SH-SY5Y (cell line): ENCODE measurements around the gene GEMIN7.

Experiments
- GATA2 ChIP-seq: IDR thresholded peaks from 2 replicates; pipeline ENCODE4 v1.6.1; 2011; ENCODE audit warnings: mild to moderate bottlenecking, low read depth, low read length
- GATA3 ChIP-seq: IDR thresholded peaks from 2 replicates; pipeline ENCODE4 v1.6.1; 2011; ENCODE audit warnings: low read depth, mild to moderate bottlenecking, low read length, moderate library complexity

The GEMIN7 gene

DNA sequence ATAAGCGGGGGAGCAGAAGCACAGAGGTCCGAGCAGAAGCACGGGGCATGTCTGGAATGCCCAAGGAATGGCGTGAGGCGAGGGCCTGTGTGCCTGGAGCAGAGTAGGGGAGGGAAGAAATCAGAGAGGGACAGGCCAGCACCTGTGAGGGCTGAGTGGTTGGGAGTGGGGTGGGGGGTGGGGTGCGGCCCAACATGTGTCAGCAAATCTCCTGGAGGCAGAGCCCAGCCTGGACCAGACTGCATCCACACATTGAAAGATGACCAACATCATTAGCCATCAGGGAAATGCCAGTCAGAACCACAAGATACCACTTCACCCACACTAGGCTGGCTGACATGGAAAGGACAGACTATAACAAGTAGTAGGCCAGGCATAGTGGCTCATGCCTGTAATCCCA, 29.0 kb upstream of the GEMIN7 start:
- TF ChIP-seq GATA2 (no peak), GATA3 (no peak)

DNA sequence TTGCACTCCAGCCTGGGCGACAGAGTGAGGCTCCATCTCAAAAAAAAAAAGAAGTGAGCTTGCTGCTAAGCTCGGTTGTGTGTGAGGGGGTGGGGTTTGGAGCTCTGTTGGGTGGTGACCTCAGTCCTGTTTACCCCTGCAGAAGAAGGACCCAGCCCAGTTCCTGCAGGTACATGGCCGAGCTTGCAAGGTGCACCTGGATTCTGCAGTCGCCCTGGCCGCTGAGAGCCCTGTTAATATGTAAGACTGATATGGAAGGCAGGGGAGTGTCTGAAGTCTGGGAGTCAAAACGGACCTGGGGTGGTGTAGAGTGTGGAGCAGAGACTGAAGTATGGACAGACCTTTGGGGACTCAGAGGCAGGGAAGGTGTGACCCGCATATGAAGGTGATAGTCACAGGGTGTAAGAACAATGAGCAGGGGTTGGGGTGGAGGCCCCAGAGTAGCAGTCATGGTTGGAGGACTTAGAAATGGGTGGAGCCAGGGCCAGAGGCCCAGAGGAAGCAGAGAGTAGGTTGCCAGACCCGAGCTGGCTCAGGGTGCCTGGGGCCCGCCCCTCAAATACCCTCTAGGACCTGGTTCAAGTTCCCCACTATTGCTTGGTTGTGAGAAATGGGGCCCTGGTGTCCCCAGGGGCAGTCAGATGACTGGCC, 27.0 kb upstream of the GEMIN7 start:
- TF ChIP-seq GATA2 = no peak

DNA sequence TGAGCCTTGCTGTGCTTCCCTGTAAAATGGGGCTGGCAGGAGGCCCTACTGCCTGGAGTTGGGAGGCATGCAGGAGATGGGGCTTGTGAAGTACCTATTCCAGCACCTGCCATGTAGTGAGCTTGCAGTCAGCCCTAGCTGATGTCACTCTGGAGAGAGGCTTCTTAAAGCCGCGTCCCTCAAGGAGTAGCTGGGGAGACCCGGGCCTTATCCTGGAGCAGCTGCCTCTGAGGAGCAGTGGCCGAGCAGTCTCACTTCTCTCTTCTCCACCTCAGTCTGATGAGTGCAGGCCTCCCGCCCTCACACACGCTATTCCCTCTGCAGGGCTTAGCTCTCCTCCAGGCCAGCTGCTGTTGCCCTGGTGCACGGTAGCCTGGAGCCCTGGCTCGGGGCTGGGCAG, 22.2 kb upstream of the GEMIN7 start:
- no peak for TF ChIP-seq GATA3
- TF ChIP-seq GATA2 = no peak

DNA sequence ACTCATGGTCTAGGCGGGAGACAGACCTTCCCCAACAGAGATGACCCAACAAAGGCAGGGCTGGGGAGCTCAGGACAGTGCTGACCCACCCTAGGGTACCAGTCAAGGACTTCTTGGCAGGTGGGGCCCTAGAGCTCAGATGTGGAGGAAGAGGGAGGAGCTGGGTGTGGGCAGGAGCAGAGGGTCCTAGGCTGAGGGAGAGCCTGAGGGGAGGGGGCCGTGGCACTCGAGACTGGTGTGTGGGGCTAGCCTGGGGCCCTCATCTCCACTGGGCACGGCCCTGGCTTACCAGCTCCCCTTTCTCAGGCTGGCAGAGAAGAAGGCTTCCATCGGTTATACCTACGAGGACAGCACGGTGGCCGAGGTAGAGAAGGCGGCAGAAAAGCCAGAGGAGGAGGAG, 21.6 kb upstream of the GEMIN7 start:
- TF ChIP-seq GATA2 (no peak), GATA3 (no peak)

DNA sequence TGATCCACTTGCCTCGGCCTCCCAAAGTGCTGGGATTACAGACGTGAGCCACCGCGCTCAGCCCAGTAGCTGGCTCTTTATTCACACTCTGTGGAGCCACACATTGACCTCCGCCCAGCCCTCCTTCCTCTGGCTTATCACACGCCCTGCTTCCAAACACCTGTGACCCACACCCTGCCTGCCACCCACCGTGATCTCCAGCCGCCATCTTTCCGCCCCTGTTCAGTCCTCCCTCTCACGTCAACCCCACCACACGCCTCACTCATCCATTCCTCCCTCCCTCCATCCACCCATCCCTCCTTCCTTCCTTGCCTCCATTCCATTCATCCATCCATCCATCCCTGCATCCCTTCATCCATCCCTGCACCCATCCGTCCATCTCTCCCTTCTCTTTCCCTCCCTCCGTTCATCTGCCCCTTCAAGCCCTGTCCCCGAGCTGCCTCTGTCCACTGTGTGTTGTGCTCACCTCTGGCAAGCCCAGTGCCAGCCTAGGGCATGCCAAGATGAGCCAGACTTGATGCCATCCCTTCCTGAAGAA, 20.4 kb upstream of the GEMIN7 start:
- TF ChIP-seq GATA2 = no peak
- TF ChIP-seq GATA3 = no peak

DNA sequence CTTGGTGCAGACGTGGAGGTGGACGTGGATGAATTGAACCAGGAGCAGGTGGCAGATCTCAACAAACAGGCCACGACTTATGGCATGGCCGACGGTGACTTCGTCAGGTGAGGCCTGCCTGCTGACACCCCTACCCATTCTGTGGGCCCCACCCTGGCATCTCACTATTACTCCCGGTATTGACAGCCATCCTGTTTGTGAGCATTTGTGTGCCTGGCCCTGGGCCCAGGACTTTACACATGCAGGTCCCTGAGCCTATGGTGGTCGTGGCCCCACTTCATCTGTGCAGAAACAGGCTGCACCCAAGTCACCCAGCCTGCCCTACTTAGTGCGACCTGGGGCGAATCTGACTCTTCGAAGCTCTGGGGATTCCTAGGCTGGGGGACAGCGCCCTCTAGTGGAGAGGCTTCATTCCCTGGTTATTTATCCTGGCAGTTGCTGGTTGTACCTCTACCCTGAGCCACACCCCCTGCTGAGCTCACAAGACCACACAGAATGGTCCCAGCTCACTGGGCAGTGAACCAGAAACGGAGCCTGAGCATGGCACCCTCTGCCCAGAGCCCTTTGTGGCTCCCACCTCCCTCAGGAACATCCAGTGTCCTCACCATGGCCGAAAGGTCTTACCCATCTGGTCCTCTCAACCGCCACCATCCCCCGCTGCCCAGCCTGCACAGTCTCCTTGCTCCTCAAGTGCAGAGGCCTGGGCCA, 19.6 kb upstream of the GEMIN7 start:
- TF ChIP-seq GATA3 (no peak), GATA2 (no peak)

DNA sequence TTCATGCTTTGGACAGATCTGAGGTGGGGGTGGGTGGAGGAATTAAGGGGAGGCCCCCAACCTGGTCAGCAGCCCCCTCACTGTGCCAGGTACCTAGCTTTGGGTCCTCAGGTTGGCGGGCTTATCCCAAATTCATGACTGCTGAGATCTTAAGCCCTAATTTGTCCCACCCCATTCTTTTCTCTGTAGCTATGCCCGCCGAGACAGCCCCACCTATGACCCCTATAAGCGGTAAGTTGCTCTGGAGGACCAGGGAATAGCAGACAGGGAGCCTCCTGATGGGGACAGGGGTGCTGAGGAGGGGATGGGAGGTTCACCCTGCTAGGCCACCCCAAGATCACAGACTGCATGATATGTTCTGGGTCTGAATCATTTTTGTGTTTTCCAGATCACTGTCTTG, 17.1 kb upstream of the GEMIN7 start:
- TF ChIP-seq GATA2 (no peak), GATA3 (no peak)

DNA sequence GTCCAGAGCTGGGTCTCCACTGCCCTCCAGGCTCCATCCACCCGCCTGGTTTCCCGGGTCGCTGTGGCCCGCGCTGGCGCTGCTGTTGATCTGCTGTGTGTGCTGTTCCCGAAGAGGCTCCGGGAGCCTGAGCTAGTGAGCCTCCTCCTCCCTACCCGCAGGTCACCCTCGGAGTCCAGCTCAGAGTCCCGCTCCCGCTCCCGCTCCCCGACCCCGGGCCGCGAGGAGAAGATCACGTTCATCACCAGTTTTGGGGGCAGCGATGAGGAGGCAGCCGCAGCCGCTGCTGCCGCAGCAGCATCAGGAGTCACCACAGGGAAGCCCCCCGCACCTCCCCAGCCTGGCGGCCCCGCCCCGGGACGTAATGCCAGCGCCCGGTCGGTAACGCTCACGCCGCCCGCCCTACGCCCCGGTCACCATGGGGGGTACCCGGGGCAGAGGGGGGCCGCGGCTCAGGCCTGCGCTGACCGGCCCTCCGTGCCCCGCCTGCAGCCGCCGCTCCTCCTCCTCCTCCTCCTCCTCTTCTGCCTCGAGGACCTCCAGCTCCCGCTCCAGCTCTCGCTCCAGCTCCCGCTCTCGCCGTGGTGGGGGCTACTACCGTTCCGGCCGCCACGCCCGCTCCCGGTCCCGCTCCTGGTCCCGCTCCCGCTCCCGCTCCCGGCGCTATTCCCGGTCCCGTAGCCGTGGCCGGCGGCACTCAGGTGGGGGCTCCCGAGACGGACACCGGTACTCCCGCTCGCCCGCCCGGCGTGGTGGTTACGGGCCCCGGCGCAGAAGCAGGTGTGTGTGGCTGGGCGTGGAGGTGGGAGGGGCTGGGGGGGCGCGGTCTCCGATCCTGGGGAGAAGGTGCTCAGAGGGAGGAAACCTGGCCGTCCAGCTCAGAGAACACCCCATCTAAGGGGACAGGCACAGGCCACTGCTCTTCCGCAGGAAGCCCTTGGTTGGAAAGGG, 14.9 kb upstream of the GEMIN7 start:
- TF ChIP-seq GATA2 = no peak
- no peak for TF ChIP-seq GATA3

DNA sequence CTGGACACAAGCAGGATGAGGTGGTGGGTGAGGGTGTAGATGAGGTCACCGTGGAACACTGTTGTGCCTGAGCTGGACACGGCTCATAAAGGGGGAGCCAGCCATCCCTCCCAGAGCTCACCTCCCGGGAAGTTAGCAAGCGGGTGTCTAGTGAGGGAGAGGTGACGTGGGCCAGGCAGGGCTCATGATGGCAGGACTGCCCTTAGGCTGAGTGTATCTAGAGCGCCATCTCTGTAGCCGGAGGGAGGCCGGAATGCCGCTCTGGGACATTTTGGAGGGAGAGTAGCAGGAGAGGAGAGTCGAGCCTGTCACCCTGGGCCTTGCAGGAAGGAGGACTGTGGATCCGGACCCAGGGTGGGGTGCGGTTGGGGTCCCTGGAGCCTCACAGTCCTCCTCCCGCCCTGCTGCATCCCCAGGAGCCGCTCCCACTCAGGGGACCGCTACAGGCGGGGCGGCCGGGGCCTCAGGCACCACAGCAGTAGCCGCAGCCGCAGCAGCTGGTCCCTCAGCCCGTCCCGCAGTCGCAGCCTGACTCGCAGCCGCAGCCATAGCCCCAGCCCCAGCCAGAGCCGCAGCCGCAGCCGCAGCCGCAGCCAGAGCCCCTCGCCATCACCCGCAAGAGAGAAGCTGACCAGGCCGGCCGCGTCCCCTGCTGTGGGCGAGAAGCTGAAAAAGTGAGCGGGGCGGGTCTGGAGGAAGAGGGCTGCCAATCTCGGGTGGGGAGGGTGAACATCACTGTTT, 12.0 kb upstream of the GEMIN7 start:
- TF ChIP-seq GATA2 = no peak
- no peak for TF ChIP-seq GATA3

DNA sequence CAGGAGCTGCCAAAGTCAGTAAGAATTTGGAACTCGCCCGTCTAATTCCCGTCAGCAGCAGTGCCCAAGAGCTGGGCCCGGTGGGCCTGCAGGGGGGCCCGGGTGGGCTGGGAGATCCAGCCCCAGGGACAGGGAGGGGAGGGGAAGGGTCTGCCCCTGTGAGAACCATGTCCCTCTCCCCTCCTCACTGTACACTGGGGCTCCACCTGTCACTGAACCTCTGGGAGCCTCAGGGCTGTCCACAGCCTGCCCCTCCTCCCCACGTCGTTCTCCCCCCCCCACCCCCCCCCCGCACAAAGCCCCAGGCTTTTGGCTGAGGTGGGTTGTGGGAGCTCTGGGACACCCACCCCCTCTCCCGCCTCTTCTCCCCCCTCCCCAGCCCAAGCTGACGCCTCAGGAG, 11.0 kb upstream of the GEMIN7 start:
- TF ChIP-seq GATA3 = no peak
- TF ChIP-seq GATA2 = no peak

DNA sequence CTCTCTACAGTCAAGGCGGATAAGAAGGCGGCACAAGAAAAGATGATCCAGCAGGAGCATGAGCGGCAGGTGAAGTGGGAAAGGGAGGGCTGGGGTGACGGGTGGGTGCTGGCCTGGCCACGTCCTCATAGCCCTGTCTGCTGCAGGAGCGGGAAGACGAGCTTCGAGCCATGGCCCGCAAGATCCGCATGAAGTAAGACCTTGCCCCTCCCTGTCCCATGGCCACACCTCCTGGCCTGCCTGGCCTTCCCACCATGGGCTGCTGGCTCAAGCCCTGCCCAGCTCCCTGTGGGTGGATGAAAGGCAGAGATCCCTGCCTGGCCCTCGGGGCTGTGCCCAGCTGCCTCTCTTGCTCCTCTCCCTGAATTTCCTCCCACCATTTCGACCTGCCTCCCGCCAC, 10.0 kb upstream of the GEMIN7 start:
- no peak for TF ChIP-seq GATA3
- no peak for TF ChIP-seq GATA2

DNA sequence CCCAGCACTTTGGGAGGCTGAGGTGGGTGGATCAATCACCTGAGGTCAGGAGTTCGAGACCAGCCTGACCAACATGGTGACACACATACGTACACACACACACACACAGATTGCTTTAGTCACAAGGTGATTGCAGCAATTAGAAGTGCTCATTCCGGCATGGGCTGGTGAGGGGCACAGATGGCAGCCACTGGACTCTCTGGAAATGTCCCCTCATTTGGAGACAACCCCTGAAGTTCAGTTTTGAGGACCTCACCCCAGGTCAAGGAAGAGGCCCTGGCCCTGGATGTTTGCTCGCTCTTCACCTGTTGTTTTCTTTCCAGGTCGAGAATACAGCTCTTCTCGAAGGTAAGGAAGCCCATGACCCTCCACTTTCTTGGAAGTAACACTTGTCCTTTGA, 8.8 kb upstream of the GEMIN7 start:
- TF ChIP-seq GATA2 = no peak
- no peak for TF ChIP-seq GATA3

DNA sequence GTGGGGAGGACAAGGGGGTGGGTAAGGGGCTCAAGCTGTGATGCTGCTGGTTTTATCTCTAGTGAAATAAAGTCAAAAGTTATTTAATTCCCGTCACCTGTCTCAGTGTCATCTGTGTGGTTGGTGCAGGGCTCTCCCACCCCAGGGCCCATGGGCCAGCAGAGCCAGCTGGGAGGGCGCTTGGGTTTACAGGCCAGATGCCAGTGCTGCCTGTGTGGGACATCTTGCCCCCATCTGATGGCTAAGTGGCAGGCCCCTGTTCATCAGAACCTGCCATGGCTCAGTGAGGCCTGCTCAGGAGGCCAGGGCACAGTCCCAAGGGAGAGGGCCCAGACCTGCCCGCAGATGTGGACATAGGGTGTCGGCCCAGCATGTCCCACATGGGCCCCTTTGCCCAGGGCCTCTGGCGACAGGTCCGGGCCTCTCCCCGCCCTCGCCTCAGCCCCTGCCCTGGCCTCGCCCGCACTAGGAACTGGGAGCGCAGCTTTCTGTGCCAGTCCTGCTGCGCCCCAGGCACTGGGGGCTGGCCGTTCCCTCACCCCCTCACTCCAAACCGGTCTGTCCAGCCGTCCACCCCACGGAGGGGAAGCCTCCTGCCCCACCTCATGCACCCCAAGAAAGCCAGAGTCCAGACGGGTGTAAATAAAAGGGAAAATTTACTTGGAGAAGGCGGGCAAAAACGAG, 8.1 kb upstream of the GEMIN7 start:
- TF ChIP-seq GATA2 = no peak
- TF ChIP-seq GATA3 = no peak

DNA sequence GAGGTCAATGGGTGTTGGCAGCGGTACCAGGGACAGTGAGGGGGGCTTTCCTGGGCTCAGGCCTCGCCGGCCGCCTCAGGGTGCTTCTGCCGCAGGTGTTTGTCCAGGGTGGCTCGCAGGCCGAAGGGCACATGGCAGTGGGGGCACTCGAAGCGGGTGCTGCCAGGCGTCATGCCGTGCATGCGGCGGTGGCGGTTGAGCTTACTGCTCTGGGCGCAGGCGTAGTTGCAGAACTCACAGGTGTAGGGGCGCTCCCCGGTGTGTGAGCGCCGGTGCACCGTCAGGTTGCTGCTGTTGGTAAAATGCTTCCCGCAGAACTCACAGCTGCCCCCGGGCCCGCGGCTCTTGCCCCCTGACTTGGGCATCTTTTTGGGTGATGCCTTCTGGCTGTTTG, 7.5 kb upstream of the GEMIN7 start:
- no peak for TF ChIP-seq GATA3
- no peak for TF ChIP-seq GATA2
